Trophoblast cell (in vitro differentiated cells and primary cell): ENCODE results near the gene GDPD4.

ENCODE experiments used
- DNase-seq, 2 donors: peaks; one replicate each; pipeline ENCODE4 v3.0.0-alpha.2; 2016
- H2AFZ ChIP-seq: 2 replicates; pipeline ENCODE4 v1.6.1; 2013; ENCODE audit warnings: low read length, moderate library complexity, mild to moderate bottlenecking; ENCODE audit not compliant: insufficient read depth, poor library complexity
- H2AK5ac ChIP-seq: 2 replicates; pipeline ENCODE4 v1.6.1; 2013; ENCODE audit warnings: mild to moderate bottlenecking, low read length
- H2BK120ac ChIP-seq: 2 replicates; pipeline ENCODE4 v1.6.1; 2013; ENCODE audit warnings: low read length, mild to moderate bottlenecking, moderate library complexity; ENCODE audit not compliant: insufficient read depth, poor library complexity
- H2BK12ac ChIP-seq: 2 replicates; pipeline ENCODE4 v1.6.1; 2013; ENCODE audit warnings: mild to moderate bottlenecking, low read length, moderate library complexity
- H2BK5ac ChIP-seq: 2 replicates; pipeline ENCODE4 v1.6.1; 2013; ENCODE audit warnings: low read length, low read depth, moderate library complexity, mild to moderate bottlenecking; ENCODE audit not compliant: poor library complexity
- H3K14ac ChIP-seq: 2 replicates; pipeline ENCODE4 v1.6.1; 2013; ENCODE audit warnings: mild to moderate bottlenecking, low read length
- H3K18ac ChIP-seq: 2 replicates; pipeline ENCODE4 v1.6.1; 2013; ENCODE audit warnings: mild to moderate bottlenecking, low read length
- H3K23ac ChIP-seq: 2 replicates; pipeline ENCODE4 v1.6.1; 2013; ENCODE audit warnings: low read length
- H3K27ac ChIP-seq: 2 replicates; pipeline ENCODE4 v1.5.1; 2013; ENCODE audit warnings: low read depth, mild to moderate bottlenecking, inconsistent platforms, low read length, moderate library complexity
- H3K27me3 ChIP-seq: 2 replicates; pipeline ENCODE4 v1.6.1; 2013; ENCODE audit warnings: inconsistent platforms, mild to moderate bottlenecking, low read length, moderate library complexity; ENCODE audit not compliant: insufficient read depth
- H3K36me3 ChIP-seq, 2 experiments: 1 replicate in 1 of 2; 2 replicates in 1 of 2; pipeline ENCODE4 v1.6.1; 2013; ENCODE audit warnings: low read length in 2 of 2, mild to moderate bottlenecking in 2 of 2, moderate library complexity in 1 of 2; ENCODE audit not compliant: insufficient read depth in 2 of 2, control insufficient read depth in 1 of 2
- H3K4ac ChIP-seq: 2 replicates; pipeline ENCODE4 v1.6.1; 2013; ENCODE audit warnings: low read depth, mild to moderate bottlenecking, low read length, moderate library complexity
- H3K4me1 ChIP-seq, 2 experiments: 1 replicate in 1 of 2; 2 replicates in 1 of 2; pipeline ENCODE4 v1.6.1; 2013; ENCODE audit warnings: low read length in 2 of 2, mild to moderate bottlenecking in 2 of 2, moderate library complexity in 1 of 2; ENCODE audit not compliant: insufficient read depth in 2 of 2, control insufficient read depth in 1 of 2
- H3K4me2 ChIP-seq: 2 replicates; pipeline ENCODE4 v1.6.1; 2013; ENCODE audit warnings: inconsistent platforms, mild to moderate bottlenecking, low read length, moderate library complexity
- H3K4me3 ChIP-seq: 2 replicates; pipeline ENCODE4 v1.5.1; 2013; ENCODE audit warnings: mild to moderate bottlenecking, low read depth, low read length, inconsistent platforms
- H3K79me1 ChIP-seq: one replicate; pipeline ENCODE4 v1.6.1; 2013; ENCODE audit warnings: low read length
- H3K79me2 ChIP-seq: 2 replicates; pipeline ENCODE4 v1.6.1; 2013; ENCODE audit warnings: low read length, mild to moderate bottlenecking; ENCODE audit not compliant: control insufficient read depth, insufficient read depth, poor library complexity
- H3K9ac ChIP-seq: 2 replicates; pipeline ENCODE4 v1.6.1; 2013; ENCODE audit warnings: mild to moderate bottlenecking, low read length
- H3K9me3 ChIP-seq: 2 replicates; pipeline ENCODE4 v1.6.1; 2013; ENCODE audit warnings: low read depth, mild to moderate bottlenecking, control low read depth, inconsistent platforms, low read length; ENCODE audit not compliant: insufficient read depth
- H4K12ac ChIP-seq: 2 replicates; pipeline ENCODE4 v1.6.1; 2013; ENCODE audit warnings: low read depth, mild to moderate bottlenecking, low read length, moderate library complexity
- H4K8ac ChIP-seq: 2 replicates; pipeline ENCODE4 v1.6.1; 2013; ENCODE audit warnings: low read depth, mild to moderate bottlenecking, low read length, moderate library complexity
- H4K91ac ChIP-seq: one replicate; pipeline ENCODE4 v1.6.1; 2013; ENCODE audit warnings: low read depth, mild to moderate bottlenecking, low read length, moderate library complexity
- WGBS: extraction: QIAGEN DNeasy Blood & Tissue Kit; methylation state at CpG from one replicate; pipeline ENCODE4 v1.1.7; 2013; ENCODE audit warnings: missing lambda C conversion rate; ENCODE audit not compliant: insufficient read length, insufficient coverage; ENCODE audit errors: extremely low coverage; 5-methylcytosine and 5-hydroxymethylcytosine counted together

The GDPD4 gene

GRCh38 chr11:77249427-77249826 is 52.1 kb downstream of the GDPD4 start:
- H3K4me2 ChIP-seq: no peak overlapping the region
- no peak overlapping the region for H4K12ac ChIP-seq
- H3K27ac ChIP-seq: no peak overlapping the region
- DNase-seq: peak in 1 of 2 donors; percentile 10
- H3K14ac ChIP-seq: no peak overlapping the region
- no CpG with 5 or more reads among the region's 3 CpGs for WGBS
- H3K18ac ChIP-seq: no peak overlapping the region
- no peak overlapping the region for H4K8ac ChIP-seq
- no peaks in the 10 kb centered on the region for H3K4me1 ChIP-seq
- no peak overlapping the region for H3K4me3 ChIP-seq
- no peaks in the 10 kb centered on the region for H3K79me1 ChIP-seq
- H2AK5ac ChIP-seq: no peak overlapping the region
- H2BK5ac ChIP-seq: no peak overlapping the region
- H4K91ac ChIP-seq: no peak overlapping the region
- no peaks in the 10 kb centered on the region for H3K79me2 ChIP-seq
- no peak overlapping the region for H3K9ac ChIP-seq
- no peak overlapping the region for H3K4ac ChIP-seq
- H2BK12ac ChIP-seq: no peak overlapping the region
- H3K27me3 ChIP-seq: no peaks in the 10 kb centered on the region
- H3K23ac ChIP-seq: no peak overlapping the region
- no peaks in the 10 kb centered on the region for H3K36me3 ChIP-seq
- no peaks in the 10 kb centered on the region for H3K9me3 ChIP-seq
- H2AFZ ChIP-seq: no peak overlapping the region
- no peak overlapping the region for H2BK120ac ChIP-seq

GRCh38 chr11:77244277-77245027 is 57.0 kb downstream of the GDPD4 start:
- no peak overlapping the region for H2BK12ac ChIP-seq
- no peak overlapping the region for H4K8ac ChIP-seq
- H3K79me2 ChIP-seq: no peaks in the 10 kb centered on the region
- no peaks in the 10 kb centered on the region for H3K9me3 ChIP-seq
- no peak overlapping the region for H4K91ac ChIP-seq
- H3K27me3 ChIP-seq: no peaks in the 10 kb centered on the region
- H3K4me1 ChIP-seq: no peaks in the 10 kb centered on the region
- no peak overlapping the region for H3K18ac ChIP-seq
- no peak overlapping the region for H2AFZ ChIP-seq
- H3K79me1 ChIP-seq: no peaks in the 10 kb centered on the region
- no peak overlapping the region for H3K14ac ChIP-seq
- no peak overlapping the region for H3K4ac ChIP-seq
- H2BK120ac ChIP-seq: no peak overlapping the region
- H3K4me3 ChIP-seq: no peak overlapping the region
- H3K23ac ChIP-seq: no peak overlapping the region
- WGBS: no CpG with 5 or more reads among the region's 7 CpGs
- no peak overlapping the region for H2AK5ac ChIP-seq
- no peak overlapping the region for H3K27ac ChIP-seq
- H3K4me2 ChIP-seq: no peak overlapping the region
- no peak overlapping the region for H2BK5ac ChIP-seq
- H3K36me3 ChIP-seq: no peaks in the 10 kb centered on the region
- H4K12ac ChIP-seq: no peak overlapping the region
- no peak for DNase-seq
- H3K9ac ChIP-seq: no peak overlapping the region

- DNase-seq: no peak
- no peak overlapping the region for H3K4ac ChIP-seq
Measured at GRCh38 chr11:77236901-77237300, 64.6 kb downstream of the GDPD4 start.

GRCh38 chr11:77233011-77233410 is 68.5 kb downstream of the GDPD4 start:
- H4K12ac ChIP-seq: no peak overlapping the region
- no peaks in the 10 kb centered on the region for H3K79me2 ChIP-seq
- H2AFZ ChIP-seq: no peak overlapping the region
- no peak overlapping the region for H2BK5ac ChIP-seq
- no peak overlapping the region for H4K8ac ChIP-seq
- no peak overlapping the region for H3K4ac ChIP-seq
- no peaks in the 10 kb centered on the region for H3K79me1 ChIP-seq
- no peak overlapping the region for H3K27ac ChIP-seq
- H3K36me3 ChIP-seq: no peaks in the 10 kb centered on the region
- H3K4me1 ChIP-seq: no peaks in the 10 kb centered on the region
- no peaks in the 10 kb centered on the region for H3K27me3 ChIP-seq
- no peak overlapping the region for H3K4me3 ChIP-seq
- no peak overlapping the region for H3K18ac ChIP-seq
- no peak overlapping the region for H2AK5ac ChIP-seq
- H3K14ac ChIP-seq: no peak overlapping the region
- no CpG with 5 or more reads among the region's 3 CpGs for WGBS
- no peak overlapping the region for H3K4me2 ChIP-seq
- no peak overlapping the region for H3K23ac ChIP-seq
- H2BK120ac ChIP-seq: no peak overlapping the region
- H3K9me3 ChIP-seq: no peaks in the 10 kb centered on the region
- no peak overlapping the region for H4K91ac ChIP-seq
- no peak overlapping the region for H3K9ac ChIP-seq
- no peak for DNase-seq
- no peak overlapping the region for H2BK12ac ChIP-seq

More at GRCh38 chr11:77236901-77237300, 64.6 kb downstream of the GDPD4 start:
- Histone ChIP-seq H3K27ac (no peak overlapping the region), H2BK120ac (no peak overlapping the region), H3K18ac (no peak overlapping the region), H2BK12ac (no peak overlapping the region), H3K79me1 (no peaks in the 10 kb centered on the region), H4K8ac (no peak overlapping the region), H2AK5ac (no peak overlapping the region), H3K4me2 (no peak overlapping the region), H3K9ac (no peak overlapping the region), H3K79me2 (no peaks in the 10 kb centered on the region), H2BK5ac (no peak overlapping the region), H3K4me1 (no peaks in the 10 kb centered on the region), H3K27me3 (no peaks in the 10 kb centered on the region), H3K14ac (no peak overlapping the region), H3K4me3 (no peak overlapping the region), H4K91ac (no peak overlapping the region), H3K36me3 (no peaks in the 10 kb centered on the region), H4K12ac (no peak overlapping the region), H3K23ac (no peak overlapping the region), H2AFZ (no peak overlapping the region), H3K9me3 (no peaks in the 10 kb centered on the region)
